Measurements from ENCODE around the gene MYT1.

- TF ChIP-seq CTCF (conservative IDR thresholded peaks at IDR 0.05), result no peak
- TF ChIP-seq EZH2 (IDR thresholded peaks at IDR 0.05; ENCODE audit: low read depth), result no peak
Measured at GRCh38 chr20:64225171-64225595, 60.9 kb downstream of the MYT1 start.

Measured in PC-9 (cell line).